H9 (cell line): ENCODE data around the gene SMO. TPM values are rescaled to one million over a fixed set of nuclear protein-coding genes. Genes with fewer than 3 reads are reported as not detected.

Experiments
- DNase-seq: peaks from one replicate; pipeline ENCODE4 v3.0.0-alpha.2; 2017
- H2AFZ ChIP-seq: one replicate; pipeline ENCODE4 v1.6.1; 2013; ENCODE audit warnings: mild to moderate bottlenecking, low read length, control low read depth, moderate library complexity
- H2AK5ac ChIP-seq: 2 replicates; pipeline ENCODE4 v1.6.1; 2013; ENCODE audit warnings: low read length, control low read depth, mixed read lengths; ENCODE audit not compliant: insufficient read length
- H2BK120ac ChIP-seq: one replicate; pipeline ENCODE4 v1.6.1; 2013; ENCODE audit warnings: low read depth, mild to moderate bottlenecking, low read length, control low read depth, inconsistent platforms; ENCODE audit not compliant: poor library complexity, severe bottlenecking
- H2BK12ac ChIP-seq: 2 replicates; pipeline ENCODE4 v1.6.1; 2013; ENCODE audit warnings: low read length, control low read depth, mixed read lengths, low read depth; ENCODE audit not compliant: insufficient read length
- H2BK15ac ChIP-seq: 2 replicates; pipeline ENCODE4 v1.6.1; 2013; ENCODE audit warnings: low read depth, low read length, control low read depth
- H2BK20ac ChIP-seq: one replicate; pipeline ENCODE4 v1.6.1; 2013; ENCODE audit warnings: low read depth, mild to moderate bottlenecking, low read length, control low read depth, inconsistent platforms; ENCODE audit not compliant: poor library complexity, severe bottlenecking
- H2BK5ac ChIP-seq: 2 replicates; pipeline ENCODE4 v1.6.1; 2013; ENCODE audit warnings: low read length, control low read depth, mixed read lengths; ENCODE audit not compliant: insufficient read length
- H3K14ac ChIP-seq: 2 replicates; pipeline ENCODE4 v1.6.1; 2013; ENCODE audit warnings: low read length, control low read depth; ENCODE audit not compliant: insufficient read depth
- H3K18ac ChIP-seq: 2 replicates; pipeline ENCODE4 v1.6.1; 2013; ENCODE audit warnings: low read depth, mild to moderate bottlenecking, mixed read lengths, low read length, control low read depth; ENCODE audit not compliant: insufficient read length
- H3K23ac ChIP-seq: 2 replicates; pipeline ENCODE4 v1.6.1; 2013; ENCODE audit warnings: low read length, control low read depth, mixed read lengths, low read depth; ENCODE audit not compliant: insufficient read length
- H3K23me2 ChIP-seq: 2 replicates; pipeline ENCODE4 v1.6.1; 2013; ENCODE audit warnings: low read depth, mild to moderate bottlenecking, mixed read lengths, low read length, control low read depth; ENCODE audit not compliant: insufficient read length, poor library complexity, severe bottlenecking
- H3K27ac ChIP-seq: 2 replicates; pipeline ENCODE4 v1.5.1; 2013; ENCODE audit warnings: low read length, control low read depth, mixed read lengths, low read depth; ENCODE audit not compliant: insufficient read length
- H3K27me3 ChIP-seq: 2 replicates; pipeline ENCODE4 v1.6.1; 2013; ENCODE audit warnings: low read length, control low read depth, inconsistent platforms; ENCODE audit not compliant: insufficient read depth
- H3K4ac ChIP-seq: 2 replicates; pipeline ENCODE4 v1.6.1; 2013; ENCODE audit warnings: low read depth, mild to moderate bottlenecking, control low read depth, inconsistent platforms, low read length, moderate library complexity
- H3K4me1 ChIP-seq: 2 replicates; pipeline ENCODE4 v1.6.1; 2013; ENCODE audit warnings: low read length, control low read depth, inconsistent platforms; ENCODE audit not compliant: insufficient read depth
- H3K4me2 ChIP-seq: 2 replicates; pipeline ENCODE4 v1.6.1; 2013; ENCODE audit warnings: low read length, control low read depth, mixed read lengths; ENCODE audit not compliant: insufficient read length, insufficient read depth
- H3K56ac ChIP-seq: 2 replicates; pipeline ENCODE4 v1.6.1; 2013; ENCODE audit warnings: low read depth, mild to moderate bottlenecking, mixed read lengths, low read length, control low read depth; ENCODE audit not compliant: insufficient read length
- H3K79me1 ChIP-seq: 2 replicates; pipeline ENCODE4 v1.6.1; 2013; ENCODE audit warnings: low read depth, mild to moderate bottlenecking, moderate library complexity, low read length, control low read depth, inconsistent platforms; ENCODE audit not compliant: insufficient read depth, poor library complexity, severe bottlenecking
- H3K79me2 ChIP-seq: 2 replicates; pipeline ENCODE4 v1.6.1; 2013; ENCODE audit warnings: low read length, control low read depth, inconsistent platforms; ENCODE audit not compliant: insufficient read depth
- H3K9ac ChIP-seq: 2 replicates; pipeline ENCODE4 v1.6.1; 2013; ENCODE audit warnings: low read length, control low read depth, mixed read lengths; ENCODE audit not compliant: insufficient read length; ENCODE audit errors: extremely low read depth
- H3K9me3 ChIP-seq: one replicate; pipeline ENCODE4 v1.6.1; 2013; ENCODE audit warnings: low read depth, low read length, inconsistent platforms; ENCODE audit not compliant: control insufficient read depth
- H3T11ph ChIP-seq: one replicate; pipeline ENCODE4 v1.6.1; 2013; ENCODE audit warnings: mild to moderate bottlenecking, low read length, control low read depth, inconsistent platforms
- H4K20me1 ChIP-seq: one replicate; pipeline ENCODE4 v1.6.1; 2013; ENCODE audit not compliant: control insufficient read depth, insufficient read length, insufficient read depth
- H4K5ac ChIP-seq: 2 replicates; pipeline ENCODE4 v1.6.1; 2013; ENCODE audit warnings: low read depth, mild to moderate bottlenecking, mixed read lengths, low read length, control low read depth; ENCODE audit not compliant: insufficient read length
- H4K8ac ChIP-seq: replicated peaks from 2 replicates; pipeline ENCODE4 v1.6.1; 2013; ENCODE audit warnings: low read length, control low read depth, mixed read lengths, low read depth; ENCODE audit not compliant: insufficient read length
- H4K91ac ChIP-seq: 2 replicates; pipeline ENCODE4 v1.6.1; 2013; ENCODE audit warnings: low read depth, mild to moderate bottlenecking, moderate library complexity, mixed read lengths, low read length, control low read depth; ENCODE audit not compliant: insufficient read length
- H3K27ac Mint-ChIP-seq, 3 experiments: 2 replicates in 2 of 3; 3 replicates in 1 of 3; pipeline ENCODE4 v1.8.0; 2020 to 2021; ENCODE audit warnings: mixed read lengths in 3 of 3, mild to moderate bottlenecking in 1 of 3, moderate library complexity in 1 of 3
- H3K27me3 Mint-ChIP-seq: 2 replicates; pipeline ENCODE4 v1.8.0; 2021; ENCODE audit warnings: low read depth, mild to moderate bottlenecking, moderate library complexity, mixed read lengths
- H3K36me3 Mint-ChIP-seq, 3 experiments: 2 replicates in 2 of 3; 3 replicates in 1 of 3; pipeline ENCODE4 v1.8.0; 2020 to 2021; ENCODE audit warnings: low read depth in 3 of 3, mixed read lengths in 3 of 3; ENCODE audit not compliant: insufficient read depth in 1 of 3
- H3K4me1 Mint-ChIP-seq, 2 experiments: 2 replicates each; pipeline ENCODE4 v1.8.0; 2020; ENCODE audit warnings: mixed read lengths in 2 of 2
- H3K4me3 Mint-ChIP-seq, 2 experiments: 2 replicates in 1 of 2; 3 replicates in 1 of 2; pipeline ENCODE4 v1.8.0; 2020 to 2021; ENCODE audit warnings: mild to moderate bottlenecking in 2 of 2, mixed read lengths in 2 of 2, moderate library complexity in 1 of 2
- H3K9me3 Mint-ChIP-seq, 2 experiments: 2 replicates in 1 of 2; 3 replicates in 1 of 2; pipeline ENCODE4 v1.8.0; 2020; ENCODE audit warnings: mild to moderate bottlenecking in 2 of 2, mixed read lengths in 2 of 2, moderate library complexity in 1 of 2
- CTCF ChIP-seq: fragments of 200-600 bp; sonication (generic); conservative IDR thresholded peaks from 3 replicates; pipeline ENCODE4 v1.8.0; 2021; ENCODE audit warnings: antibody characterized with exemption, mild to moderate bottlenecking
- WGBS: extraction: QIAGEN DNeasy Blood & Tissue Kit; methylation state at CpG from one replicate; pipeline ENCODE4 v1.1.7; 2013; ENCODE audit warnings: missing lambda C conversion rate, low lambda C conversion rate, mixed read lengths; ENCODE audit not compliant: insufficient read length; ENCODE audit errors: extremely low coverage; 5-methylcytosine and 5-hydroxymethylcytosine counted together
- total RNA-seq: library from RNA; stranded (reverse); gene quantifications from 2 replicates; pipeline ENCODE4 v1.2.1, GENCODE V29; 2021

SMO gene
- total RNA-seq, 1 experiment from 2014 or later, result 66.8 TPM

GRCh38 chr7:129163875-129164544 is 24.4 kb upstream of the SMO start:
- peaks cover 3% of the 10 kb centered on the region; the same call in 1 of the 2 replicates for H3K4me1 ChIP-seq
- H3T11ph ChIP-seq, result no peak overlapping the region
- no peak overlapping the region for H2BK20ac ChIP-seq
- no CpG with 5 or more reads among the region's 11 CpGs for WGBS
- no peaks in the 10 kb centered on the region for H3K79me2 ChIP-seq
- no peak overlapping the region for H3K56ac ChIP-seq
- no peak overlapping the region for H2BK12ac ChIP-seq
- H3K14ac ChIP-seq, result no peak overlapping the region
- no peak overlapping the region for H3K4ac ChIP-seq
- no peak overlapping the region for H2AFZ ChIP-seq
- no peaks in the 10 kb centered on the region for H3K9me3 ChIP-seq
- Mint-ChIP-seq H3K9me3 (no peaks in the 10 kb centered on the region), H3K27me3 (no peaks in the 10 kb centered on the region), H3K4me3 (no peak overlapping the region), H3K4me1 (peaks cover 17 to 18% of the 10 kb centered on the region in 2 experiments), H3K36me3 (peaks cover 7 to 21% (median 21%) of the 10 kb centered on the region in 3 experiments; a peak in 6 of 7 replicates), H3K27ac (no peak overlapping the region)
- no peak overlapping the region for H2BK5ac ChIP-seq
- H3K79me1 ChIP-seq, result no peaks in the 10 kb centered on the region
- DNase-seq, result no peak
- no peak overlapping the region for H4K91ac ChIP-seq
- H3K4me2 ChIP-seq, result no peak overlapping the region
- no peak overlapping the region for H2BK15ac ChIP-seq
- H4K20me1 ChIP-seq, result no peaks in the 10 kb centered on the region
- no peak overlapping the region for H3K23ac ChIP-seq
- no peak overlapping the region for H2AK5ac ChIP-seq
- peak; percentile 93 for TF ChIP-seq CTCF
- H2BK120ac ChIP-seq, result no peak overlapping the region
- H4K5ac ChIP-seq, result no peak overlapping the region
- H3K18ac ChIP-seq, result no peak overlapping the region
- no peak overlapping the region for H3K27ac ChIP-seq
- peaks cover 6% of the 10 kb centered on the region for H3K23me2 ChIP-seq
- no peak overlapping the region for H4K8ac ChIP-seq
- H3K9ac ChIP-seq, result no peak overlapping the region
- H3K27me3 ChIP-seq, result no peaks in the 10 kb centered on the region
